GM12872 (cell line): ENCODE data around the gene APBA1.

Experiments
- CTCF ChIP-seq: IDR thresholded peaks from 3 replicates; pipeline ENCODE4 v1.5.1; 2011; ENCODE audit warnings: low read depth, mild to moderate bottlenecking, low read length, moderate library complexity; ENCODE audit not compliant: insufficient read depth

Gene APBA1

GRCh38 chr9:69569738-69570451 is 102.3 kb downstream of the APBA1 start:
- TF ChIP-seq CTCF: no peak

DNA sequence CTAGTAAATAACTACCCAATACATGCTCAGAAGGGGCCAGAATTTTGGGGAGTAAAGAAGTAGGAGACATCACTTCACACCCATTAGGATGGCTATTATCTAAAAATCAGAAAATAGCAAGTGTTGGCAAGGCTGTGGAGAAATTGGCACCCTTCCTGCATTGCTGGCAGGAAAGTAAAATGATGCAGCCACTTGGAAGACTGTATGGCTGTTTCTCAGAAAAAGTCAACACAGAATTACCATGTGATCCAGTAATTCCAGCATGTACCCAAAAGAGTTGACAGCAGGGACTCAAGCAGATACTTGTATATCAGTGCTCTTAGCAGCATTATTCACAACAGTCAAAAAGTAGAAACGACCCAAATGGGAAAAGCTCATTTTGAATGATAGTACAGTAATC is 107.6 kb downstream of the APBA1 start:
- TF ChIP-seq CTCF: no peak

GRCh38 chr9:69559126-69559525 is 113.0 kb downstream of the APBA1 start:
- no peak for TF ChIP-seq CTCF

- TF ChIP-seq CTCF: no peak
Measured at GRCh38 chr9:69556707-69557106, 115.5 kb downstream of the APBA1 start.

DNA sequence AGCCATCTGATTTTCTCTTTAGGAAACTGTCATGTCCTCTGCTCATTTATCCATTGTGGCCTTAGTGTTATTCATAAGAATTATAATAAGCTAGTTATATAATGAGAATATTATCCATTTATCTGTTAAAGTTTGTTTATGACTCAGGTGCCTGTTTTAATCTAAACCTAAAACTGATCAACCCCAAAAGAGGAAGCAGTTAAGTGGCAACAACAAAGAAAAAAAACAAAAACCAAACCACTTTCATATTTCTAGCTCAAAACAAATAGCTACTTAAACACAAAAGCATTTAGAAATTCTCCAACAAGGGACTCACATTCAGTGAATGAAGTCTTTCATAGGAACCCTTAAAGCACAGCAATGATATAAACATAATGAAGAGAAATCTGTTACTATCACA is 116.4 kb downstream of the APBA1 start:
- no peak for TF ChIP-seq CTCF

GRCh38 chr9:69554945-69555344 is 117.2 kb downstream of the APBA1 start:
- TF ChIP-seq CTCF: no peak

GRCh38 chr9:69549310-69550202 is 122.6 kb downstream of the APBA1 start:
- peak; percentile 84 for TF ChIP-seq CTCF
